GM12878 (cell line): Measurements from ENCODE around the gene PODXL2. TPM values are rescaled to one million over a fixed set of nuclear protein-coding genes. Genes with fewer than 3 reads are reported as not detected.

Experiments used
- ATAC-seq: fragments of 200-7000 bp; cut with Tn5 transposase; 3 replicates; pipeline ENCODE4 v1.9.1; 2020; ENCODE audit warnings: mild to moderate bottlenecking, moderate library complexity
- BruUV-seq: library from RNA; stranded (reverse); fragments of 400-500 nt; replicated peaks from 2 replicates; lab custom pipeline; 2021; lab: Mats Ljungman, UMichigan
- CTCF ChIA-PET: fragments of 300-600 bp; sonication (Branson Sonifier 250); formaldehyde crosslinking; extraction: SDS; loops from one replicate; lab custom pipeline; 2021; ENCODE audit warnings: inconsistent platforms; lab: Yijun Ruan, JAX
- POLR2A ChIA-PET: fragments of 350-600 bp; formaldehyde crosslinking; extraction: SDS; loops from one replicate; lab custom pipeline; 2021; ENCODE audit warnings: inconsistent platforms; lab: Charles Lee
- RAD21 ChIA-PET: fragments of 300-600 bp; sonication (Branson Sonifier 250); formaldehyde crosslinking; loops from one replicate; lab custom pipeline; 2023; ENCODE audit warnings: antibody characterized with exemption; ENCODE audit not compliant: unreplicated experiment; lab: Charles Lee
- SMC1A ChIA-PET: fragments of 300-600 bp; sonication (Branson Sonifier 250); formaldehyde crosslinking; loops from one replicate; lab custom pipeline; 2023; ENCODE audit not compliant: unreplicated experiment, uncharacterized antibody; lab: Charles Lee
- DNase-seq: peaks from one replicate; pipeline ENCODE4 v3.0.0-alpha.2; 2011; ENCODE audit warnings: low read depth, low spot score
- FAIRE-seq: peaks from 3 replicates; lab custom pipeline; 2011; peaks lifted over from hg19 to GRCh38; lab: Jason Lieb, UNC
- H2AFZ ChIP-seq: 2 replicates; pipeline ENCODE4 v1.6.0; 2011; ENCODE audit warnings: low read depth, low read length, control low read depth; ENCODE audit not compliant: control insufficient read depth
- H3K27ac ChIP-seq: 2 replicates; pipeline ENCODE4 v1.5.1; 2011; ENCODE audit warnings: control low read depth; ENCODE audit not compliant: control insufficient read depth, insufficient read depth
- H3K27me3 ChIP-seq, 2 experiments: replicated peaks in 1 of 2; 2 replicates each; pipeline versions ENCODE4 v1.6.0 to v1.6.1; 2011; ENCODE audit warnings: low read length in 1 of 2; ENCODE audit not compliant: control insufficient read depth in 2 of 2, insufficient read depth in 2 of 2
- H3K36me3 ChIP-seq, 2 experiments: 2 replicates each; pipeline ENCODE4 v1.5.1; 2011; ENCODE audit warnings: low read length in 1 of 2; ENCODE audit not compliant: control insufficient read depth in 2 of 2, insufficient read depth in 2 of 2
- H3K4me1 ChIP-seq: 2 replicates; pipeline ENCODE4 v1.6.1; 2011; ENCODE audit warnings: mild to moderate bottlenecking, low read length, moderate library complexity, mixed read lengths; ENCODE audit not compliant: control insufficient read depth, insufficient read depth
- H3K4me2 ChIP-seq: 2 replicates; pipeline ENCODE4 v1.6.0; 2011; ENCODE audit warnings: control low read depth; ENCODE audit not compliant: control insufficient read depth, insufficient read depth
- H3K4me3 ChIP-seq: fragments of 200-600 bp; sonication (generic); 2 replicates; pipeline ENCODE4 v1.5.1; 2016
- H3K79me2 ChIP-seq: 2 replicates; pipeline ENCODE4 v1.6.0; 2011; ENCODE audit warnings: low read length; ENCODE audit not compliant: control insufficient read depth, insufficient read depth
- H3K9ac ChIP-seq: 2 replicates; pipeline ENCODE4 v1.8.0; 2011; ENCODE audit warnings: low read length, control low read depth, mixed read lengths; ENCODE audit not compliant: control insufficient read depth, insufficient read depth
- H3K9me3 ChIP-seq: replicated peaks from 3 replicates; pipeline ENCODE4 v1.5.1; 2011; ENCODE audit warnings: mild to moderate bottlenecking, low read length; ENCODE audit not compliant: control insufficient read depth, insufficient read depth
- H4K20me1 ChIP-seq: 2 replicates; pipeline ENCODE4 v1.6.0; 2011; ENCODE audit not compliant: control insufficient read depth, insufficient read depth
- CHD1 ChIP-seq: IDR thresholded peaks from 2 replicates; pipeline ENCODE4 v1.6.1; 2012; ENCODE audit warnings: low read depth, low read length, improper control_type of control experiment
- CREB1 ChIP-seq: IDR thresholded peaks from 2 replicates; pipeline ENCODE4 v1.6.1; 2012; ENCODE audit warnings: low read depth, mild to moderate bottlenecking, inconsistent platforms
- IKZF1 ChIP-seq: fragments of 450-650 bp; conservative IDR thresholded peaks from 2 replicates; pipeline ENCODE4 v1.6.1; 2017; ENCODE audit warnings: antibody characterized with exemption, mild to moderate bottlenecking
- JUND ChIP-seq: IDR thresholded peaks from 2 replicates; pipeline ENCODE4 v1.6.1; 2012; ENCODE audit warnings: low read depth, mild to moderate bottlenecking, low read length, improper control_type of control experiment, moderate library complexity
- KLF5 ChIP-seq: fragments of 450-650 bp; IDR thresholded peaks from 2 replicates; pipeline ENCODE4 v1.6.1; 2014; ENCODE audit warnings: mild to moderate bottlenecking; ENCODE audit not compliant: partially characterized antibody
- NR2C2 ChIP-seq: IDR thresholded peaks from 2 replicates; pipeline ENCODE4 v1.6.1; 2011; ENCODE audit warnings: borderline replicate concordance, low read depth; ENCODE audit not compliant: control insufficient read depth, insufficient read length
- PAX5 ChIP-seq: IDR thresholded peaks from 2 replicates; pipeline ENCODE4 v1.6.1; 2011; ENCODE audit warnings: low read depth, low read length, borderline replicate concordance
- RCOR1 ChIP-seq: conservative IDR thresholded peaks from 2 replicates; pipeline ENCODE4 v1.6.1; 2012; ENCODE audit warnings: low read depth, low read length, improper control_type of control experiment
- RFX5 ChIP-seq: IDR thresholded peaks from 2 replicates; pipeline ENCODE4 v1.6.1; 2011; ENCODE audit warnings: low read depth, low read length, improper control_type of control experiment
- TARDBP ChIP-seq: IDR thresholded peaks from 2 replicates; pipeline ENCODE4 v1.6.1; 2016; ENCODE audit warnings: borderline replicate concordance
- WGBS: methylation state at CpG from one replicate; pipeline ENCODE4 v1.1.6; 2016; ENCODE audit warnings: low lambda C conversion rate; ENCODE audit not compliant: insufficient replicate concordance, insufficient coverage; ENCODE audit errors: missing lambda C conversion rate; 5-methylcytosine and 5-hydroxymethylcytosine counted together
- in situ Hi-C: fragments of 300-500 bp; cut with MboI; formaldehyde crosslinking; loops from 9 replicates; pipeline ENCODE4 v1.14.3; 2018; ENCODE audit warnings: mixed read lengths
- intact Hi-C: fragments of 100-400 bp; cut with micrococcal nuclease; formaldehyde crosslinking; loops from one replicate; pipeline ENCODE4 v1.14.2; 2022; ENCODE audit not compliant: unreplicated experiment
- polyA plus RNA-seq, 11 experiments: library from polyadenylated mRNA; depleted of rRNA in 4 of 11; unstranded in 6 of 11; stranded (reverse) in 5 of 11; fragments of >200 nt; fragmentation: Nextera tagmentation in 4 of 11; fragmentation: Illumina TruSeq in 1 of 11; extraction: Ambion mirVana in 4 of 11; extraction: Trizol in 1 of 11; gene quantifications; 1 replicate in 1 of 11; 2 replicates in 10 of 11; pipeline versions ENCODE4 v1.2.1 to v1.2.3, GENCODE V29; 2011 to 2016; ENCODE audit warnings: inconsistent platforms in 2 of 11, missing spikeins in 2 of 11, low read depth in 1 of 11
- total RNA-seq, 4 experiments: library from RNA; depleted of rRNA in 3 of 4; stranded (reverse); fragments of >200 nt in 3 of 4; fragmentation: Illumina TruSeq in 1 of 4; extraction: Trizol in 1 of 4; gene quantifications; 2 replicates each; pipeline versions ENCODE4 v1.2.1 to v1.2.3, GENCODE V29; 2013 to 2021
- TF ChIP-seq, protein P1 (sequence below): fragments of 450-650 bp; formaldehyde crosslinking; IDR thresholded peaks from 2 replicates; pipeline ENCODE4 v1.4.0; 2022; ENCODE audit warnings: mild to moderate bottlenecking, moderate library complexity
- TF ChIP-seq, protein P2 (sequence below): fragments of 450-650 bp; IDR thresholded peaks from 2 replicates; pipeline ENCODE4 v1.6.1; 2016; ENCODE audit warnings: mild to moderate bottlenecking
- TF ChIP-seq, protein P3 (sequence below): IDR thresholded peaks from 2 replicates; pipeline ENCODE4 v1.6.1; 2011; ENCODE audit warnings: low read depth, low read length, improper control_type of control experiment, borderline replicate concordance

Gene PODXL2
- total and polyA plus RNA-seq, 10 of the 15 experiments (the other 5 are each of a cell fraction or from before 2014, with no cell fraction given): 0.03 to 24.4 (median 13.6) TPM; not detected in 2

DNA sequence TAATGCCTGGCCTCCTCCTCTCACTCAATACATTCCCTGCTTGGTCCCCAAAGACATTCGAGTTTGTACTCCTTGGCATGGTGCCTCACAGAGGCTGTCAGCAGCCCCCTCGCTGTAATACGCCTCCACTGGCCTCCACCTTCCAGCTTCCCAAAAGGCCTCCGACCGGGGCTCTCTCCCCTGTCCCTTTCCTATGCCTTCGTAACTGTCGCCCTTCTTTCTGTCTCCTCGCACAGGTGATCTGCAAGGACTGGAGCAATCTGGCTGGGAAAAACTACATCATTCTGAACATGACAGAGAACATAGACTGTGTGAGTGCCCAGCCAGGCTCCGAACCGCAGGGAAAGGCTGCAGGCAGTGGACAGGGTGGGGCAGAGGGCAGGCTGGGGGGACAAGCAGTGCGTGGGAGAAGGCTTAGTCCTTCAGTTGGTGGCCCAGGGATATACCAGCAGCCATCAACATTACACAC, 33.0 kb downstream of the PODXL2 start:
- POLR2A ChIA-PET: no interaction called here
- TF ChIP-seq IKZF1 (no peak), TARDBP (no peak)
- in situ Hi-C loops (no loop called here), intact Hi-C loops (no loop called here)
- SMC1A ChIA-PET: interaction anchor here (1.0 to 1.3 kb wide), 2 partner anchors 15 to 205 kb away, joined by 3 read pairs; no protein-coding TSS in a partner anchor
- Histone ChIP-seq H3K27ac (no peak overlapping the region), H3K36me3 (no peaks in the 10 kb centered on the region), H3K27me3 (no peaks in the 10 kb centered on the region), H3K9me3 (no peaks in the 10 kb centered on the region), H3K4me2 (no peak overlapping the region), H3K9ac (no peak overlapping the region), H2AFZ (no peak overlapping the region), H3K4me3 (no peak overlapping the region), H3K79me2 (no peaks in the 10 kb centered on the region), H4K20me1 (no peaks in the 10 kb centered on the region), H3K4me1 (no peaks in the 10 kb centered on the region)
- ATAC-seq (no peak), FAIRE-seq (no peak), DNase-seq (no peak)
- BruUV-seq: no TSS peak
- 85% methylated on average over 11 of the region's 11 CpGs for WGBS
- RAD21 ChIA-PET: no interaction called here
- CTCF ChIA-PET: interaction anchor here (0.8 to 0.9 kb wide), 2 partner anchors 11 to 298 kb away, joined by 3 to 4 read pairs; no protein-coding TSS in a partner anchor

DNA sequence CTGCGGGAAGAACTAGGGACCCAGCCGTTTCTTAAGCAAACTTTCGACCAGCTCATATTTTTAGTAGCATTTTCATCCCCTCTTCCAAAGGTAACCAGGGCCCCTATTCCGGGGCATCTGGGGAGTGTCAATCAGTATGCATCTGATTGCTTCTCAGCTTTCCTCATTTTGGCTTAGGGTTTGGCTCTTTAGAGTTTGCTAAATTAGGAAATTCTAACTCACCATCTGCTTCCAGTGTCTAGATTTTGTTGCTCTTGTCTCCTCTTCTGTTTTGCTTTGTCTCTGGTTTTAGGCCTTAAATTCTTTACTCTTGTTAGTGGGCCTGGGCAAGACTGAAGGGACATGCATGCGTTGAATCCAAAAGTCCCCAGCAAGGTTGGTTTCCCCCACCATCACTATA, 34.2 kb downstream of the PODXL2 start:
- ChIA-PET POLR2A (no interaction called here), SMC1A (no interaction called here), RAD21 (no interaction called here), CTCF (interaction anchor here (0.8 kb wide), 1 partner anchor 297 kb away, joined by 4 read pairs; no protein-coding TSS in a partner anchor)
- Histone ChIP-seq H3K36me3 (no peaks in the 10 kb centered on the region), H3K4me2 (no peak overlapping the region), H2AFZ (no peak overlapping the region), H3K27me3 (no peaks in the 10 kb centered on the region), H3K9me3 (no peaks in the 10 kb centered on the region), H4K20me1 (no peaks in the 10 kb centered on the region), H3K9ac (no peak overlapping the region), H3K27ac (no peak overlapping the region), H3K4me1 (no peaks in the 10 kb centered on the region), H3K4me3 (no peak overlapping the region), H3K79me2 (no peaks in the 10 kb centered on the region)
- in situ Hi-C loops: no loop called here
- no peak for DNase-seq
- no peak for ATAC-seq
- no peak for FAIRE-seq
- no TSS peak for BruUV-seq
- intact Hi-C loops: no loop called here
- 89% methylated on average over 5 of the region's 5 CpGs for WGBS
- no peak for TF ChIP-seq PAX5
- TF ChIP-seq, protein P1, sequence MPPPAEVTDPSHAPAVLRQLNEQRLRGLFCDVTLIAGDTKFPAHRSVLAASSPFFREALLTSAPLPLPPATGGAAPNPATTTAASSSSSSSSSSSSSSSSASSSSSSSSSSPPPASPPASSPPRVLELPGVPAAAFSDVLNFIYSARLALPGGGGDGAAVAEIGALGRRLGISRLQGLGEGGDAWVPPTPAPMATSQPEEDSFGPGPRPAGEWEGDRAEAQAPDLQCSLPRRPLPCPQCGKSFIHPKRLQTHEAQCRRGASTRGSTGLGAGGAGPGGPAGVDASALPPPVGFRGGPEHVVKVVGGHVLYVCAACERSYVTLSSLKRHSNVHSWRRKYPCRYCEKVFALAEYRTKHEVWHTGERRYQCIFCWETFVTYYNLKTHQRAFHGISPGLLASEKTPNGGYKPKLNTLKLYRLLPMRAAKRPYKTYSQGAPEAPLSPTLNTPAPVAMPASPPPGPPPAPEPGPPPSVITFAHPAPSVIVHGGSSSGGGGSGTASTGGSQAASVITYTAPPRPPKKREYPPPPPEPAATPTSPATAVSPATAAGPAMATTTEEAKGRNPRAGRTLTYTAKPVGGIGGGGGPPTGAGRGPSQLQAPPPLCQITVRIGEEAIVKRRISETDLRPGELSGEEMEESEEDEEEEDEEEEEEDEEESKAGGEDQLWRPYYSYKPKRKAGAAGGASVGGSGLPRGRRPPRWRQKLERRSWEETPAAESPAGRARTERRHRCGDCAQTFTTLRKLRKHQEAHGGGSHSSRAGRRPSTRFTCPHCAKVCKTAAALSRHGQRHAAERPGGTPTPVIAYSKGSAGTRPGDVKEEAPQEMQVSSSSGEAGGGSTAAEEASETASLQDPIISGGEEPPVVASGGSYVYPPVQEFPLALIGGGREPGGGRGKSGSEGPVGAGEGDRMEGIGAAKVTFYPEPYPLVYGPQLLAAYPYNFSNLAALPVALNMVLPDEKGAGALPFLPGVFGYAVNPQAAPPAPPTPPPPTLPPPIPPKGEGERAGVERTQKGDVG (CRISPR knock-in tag): no peak
- TF ChIP-seq RCOR1: no peak
- no peak for TF ChIP-seq KLF5
- TF ChIP-seq, protein P2, sequence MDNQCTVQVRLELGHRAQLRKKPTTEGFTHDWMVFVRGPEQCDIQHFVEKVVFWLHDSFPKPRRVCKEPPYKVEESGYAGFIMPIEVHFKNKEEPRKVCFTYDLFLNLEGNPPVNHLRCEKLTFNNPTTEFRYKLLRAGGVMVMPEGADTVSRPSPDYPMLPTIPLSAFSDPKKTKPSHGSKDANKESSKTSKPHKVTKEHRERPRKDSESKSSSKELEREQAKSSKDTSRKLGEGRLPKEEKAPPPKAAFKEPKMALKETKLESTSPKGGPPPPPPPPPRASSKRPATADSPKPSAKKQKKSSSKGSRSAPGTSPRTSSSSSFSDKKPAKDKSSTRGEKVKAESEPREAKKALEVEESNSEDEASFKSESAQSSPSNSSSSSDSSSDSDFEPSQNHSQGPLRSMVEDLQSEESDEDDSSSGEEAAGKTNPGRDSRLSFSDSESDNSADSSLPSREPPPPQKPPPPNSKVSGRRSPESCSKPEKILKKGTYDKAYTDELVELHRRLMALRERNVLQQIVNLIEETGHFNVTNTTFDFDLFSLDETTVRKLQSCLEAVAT: no peak
- TF ChIP-seq JUND: no peak
- TF ChIP-seq CREB1: no peak
- TF ChIP-seq, protein P3, sequence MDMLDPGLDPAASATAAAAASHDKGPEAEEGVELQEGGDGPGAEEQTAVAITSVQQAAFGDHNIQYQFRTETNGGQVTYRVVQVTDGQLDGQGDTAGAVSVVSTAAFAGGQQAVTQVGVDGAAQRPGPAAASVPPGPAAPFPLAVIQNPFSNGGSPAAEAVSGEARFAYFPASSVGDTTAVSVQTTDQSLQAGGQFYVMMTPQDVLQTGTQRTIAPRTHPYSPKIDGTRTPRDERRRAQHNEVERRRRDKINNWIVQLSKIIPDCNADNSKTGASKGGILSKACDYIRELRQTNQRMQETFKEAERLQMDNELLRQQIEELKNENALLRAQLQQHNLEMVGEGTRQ: no peak
- no peak for TF ChIP-seq NR2C2
- TF ChIP-seq CHD1: no peak
- TF ChIP-seq RFX5: no peak
